ENCODE measurements around the gene RTP1. TPM values are rescaled to one million over a fixed set of nuclear protein-coding genes. Genes with fewer than 3 reads are reported as not detected.
"Not testable (repeated sequence)": the region's sequence is repeated elsewhere in the genome, so short reads cannot be mapped to it uniquely, and the experiment has no call there.

Gene RTP1
- total and polyA plus RNA-seq, 7 experiments from 2014 or later: not detected

GRCh38 chr3:187191271-187191670 lies 6.0 kb upstream of the RTP1 start:
- no peak for DNase-seq
- H3K27me3 Mint-ChIP-seq: peaks cover 18 to 68% (median 43%) of the 10 kb centered on the region in 5 donors

GRCh38 chr3:187193181-187193580 lies 4.1 kb upstream of the RTP1 start:
- H3K4me1 Mint-ChIP-seq: peaks cover 0 to 2% (median 0%) of the 10 kb centered on the region in 7 donors
- H3K27ac Mint-ChIP-seq: no peak overlapping the region
- peaks cover 18 to 64% (median 40%) of the 10 kb centered on the region in 5 donors for H3K27me3 Mint-ChIP-seq
- no peaks in the 10 kb centered on the region for H3K4me1 ChIP-seq (ENCODE audit: control insufficient read depth in 2 of 2, insufficient read depth in 2 of 2, low read length in 2 of 2)
- no peak overlapping the region for H3K4me3 Mint-ChIP-seq
- intact Hi-C loops (cut with micrococcal nuclease): no loop called here
- H3K36me3 ChIP-seq (ENCODE audit: control insufficient read depth in 2 of 3, insufficient read depth in 3 of 3, low read length in 3 of 3): no peaks in the 10 kb centered on the region
- H3K9me3 ChIP-seq (ENCODE audit: control insufficient read depth in 2 of 3, low read length in 3 of 3): no peaks in the 10 kb centered on the region
- no peak overlapping the region for H3K4me3 ChIP-seq (ENCODE audit: low read length)
- H3K36me3 Mint-ChIP-seq: peaks cover 0 to under 1% (median 0%) of the 10 kb centered on the region in 5 donors
- POLR2A ChIA-PET: no interaction called here
- H3K27me3 ChIP-seq (ENCODE audit: control insufficient read depth in 2 of 2, insufficient read depth in 2 of 2, low read length in 2 of 2): no peaks in the 10 kb centered on the region
- H3K9me3 Mint-ChIP-seq: peaks cover 0 to 2% (median 0%) of the 10 kb centered on the region in 11 donors
- DNase-seq (no peak), ATAC-seq (no peak)
- CTCF ChIA-PET: no interaction called here
- no peak overlapping the region for H3K27ac ChIP-seq (ENCODE audit: low read depth, low read length)

More at GRCh38 chr3:187191271-187191670, 6.0 kb upstream of the RTP1 start:
- no peaks in the 10 kb centered on the region for H3K27me3 ChIP-seq (ENCODE audit: control insufficient read depth in 2 of 2, insufficient read depth in 2 of 2, low read length in 2 of 2)
- peaks cover 0 to 2% (median 0%) of the 10 kb centered on the region in 7 donors for H3K4me1 Mint-ChIP-seq
- H3K9me3 Mint-ChIP-seq: peaks cover 0 to 9% (median 2%) of the 10 kb centered on the region in 11 donors
- H3K4me3 Mint-ChIP-seq: no peak overlapping the region
- ChIA-PET POLR2A (no interaction called here), CTCF (no interaction called here)
- no peaks in the 10 kb centered on the region for H3K4me1 ChIP-seq (ENCODE audit: control insufficient read depth in 2 of 2, insufficient read depth in 2 of 2, low read length in 2 of 2)
- intact Hi-C loops (cut with micrococcal nuclease): no loop called here
- H3K36me3 ChIP-seq (ENCODE audit: control insufficient read depth in 2 of 3, insufficient read depth in 3 of 3, low read length in 3 of 3): no peaks in the 10 kb centered on the region
- H3K4me3 ChIP-seq (ENCODE audit: low read length): no peak overlapping the region
- no peaks in the 10 kb centered on the region for H3K9me3 ChIP-seq (ENCODE audit: control insufficient read depth in 2 of 3, low read length in 3 of 3)
- H3K36me3 Mint-ChIP-seq: peaks cover 0 to 7% (median 0%) of the 10 kb centered on the region in 5 donors
- no peak for ATAC-seq
- H3K27ac Mint-ChIP-seq: no peak overlapping the region
- no peak overlapping the region for H3K27ac ChIP-seq (ENCODE audit: low read depth, low read length)

- no peak for DNase-seq
- H3K4me1 Mint-ChIP-seq: peaks cover 0 to 1% (median 0%) of the 10 kb centered on the region in 7 donors
- CTCF ChIA-PET: no interaction called here
- no peaks in the 10 kb centered on the region for H3K36me3 ChIP-seq (ENCODE audit: control insufficient read depth in 2 of 3, insufficient read depth in 3 of 3, low read length in 3 of 3)
- H3K9me3 Mint-ChIP-seq: no peaks in the 10 kb centered on the region
- H3K9me3 ChIP-seq (ENCODE audit: control insufficient read depth in 2 of 3, low read length in 3 of 3): no peaks in the 10 kb centered on the region
- no peak overlapping the region for H3K27ac ChIP-seq (ENCODE audit: low read depth, low read length)
- H3K36me3 Mint-ChIP-seq: no peaks in the 10 kb centered on the region
- POLR2A ChIA-PET: no interaction called here
- peaks cover 6 to 33% (median 18%) of the 10 kb centered on the region in 5 donors for H3K27me3 Mint-ChIP-seq
- H3K4me3 ChIP-seq (ENCODE audit: low read length): no peak overlapping the region
- no peak for ATAC-seq
- no peaks in the 10 kb centered on the region for H3K27me3 ChIP-seq (ENCODE audit: control insufficient read depth in 2 of 2, insufficient read depth in 2 of 2, low read length in 2 of 2)
- H3K4me1 ChIP-seq (ENCODE audit: control insufficient read depth in 2 of 2, insufficient read depth in 2 of 2, low read length in 2 of 2): no peaks in the 10 kb centered on the region
- intact Hi-C loops (cut with micrococcal nuclease): no loop called here
- H3K4me3 Mint-ChIP-seq: no peak overlapping the region
- no peak overlapping the region for H3K27ac Mint-ChIP-seq
Observed at GRCh38 chr3:187196573-187197334, 532 bp upstream of the RTP1 start.

- no peak overlapping the region for H3K27ac Mint-ChIP-seq
- no peak overlapping the region for H3K4me3 Mint-ChIP-seq
- no peak for DNase-seq
- H3K36me3 Mint-ChIP-seq: no peaks in the 10 kb centered on the region
- H3K27me3 ChIP-seq (ENCODE audit: control insufficient read depth in 2 of 2, insufficient read depth in 2 of 2, low read length in 2 of 2): no peaks in the 10 kb centered on the region
- H3K4me1 Mint-ChIP-seq: no peaks in the 10 kb centered on the region
- H3K27ac ChIP-seq (ENCODE audit: low read depth, low read length): no peak overlapping the region
- no peak overlapping the region for H3K4me3 ChIP-seq (ENCODE audit: low read length)
- peaks cover 0 to 2% (median 0%) of the 10 kb centered on the region in 11 donors for H3K9me3 Mint-ChIP-seq
- POLR2A ChIA-PET: no interaction called here
- H3K36me3 ChIP-seq (ENCODE audit: control insufficient read depth in 2 of 3, insufficient read depth in 3 of 3, low read length in 3 of 3): no peaks in the 10 kb centered on the region
- ATAC-seq: no peak
- H3K4me1 ChIP-seq (ENCODE audit: control insufficient read depth in 2 of 2, insufficient read depth in 2 of 2, low read length in 2 of 2): no peaks in the 10 kb centered on the region
- peaks cover 6 to 28% (median 16%) of the 10 kb centered on the region in 5 donors for H3K27me3 Mint-ChIP-seq
- CTCF ChIA-PET: no interaction called here
- no peaks in the 10 kb centered on the region for H3K9me3 ChIP-seq (ENCODE audit: control insufficient read depth in 2 of 3, low read length in 3 of 3)
- intact Hi-C loops (cut with micrococcal nuclease): no loop called here
Observed at GRCh38 chr3:187198490-187198889, 1.2 kb downstream of the RTP1 start.

- ATAC-seq; CTCF ChIA-PET; H3K4me3 Mint-ChIP-seq; H3K9me3 ChIP-seq (ENCODE audit: control insufficient read depth in 2 of 3, low read length in 3 of 3); intact Hi-C loops (cut with micrococcal nuclease); H3K4me1 Mint-ChIP-seq; H3K36me3 Mint-ChIP-seq; H3K27ac ChIP-seq (ENCODE audit: low read depth, low read length); H3K4me1 ChIP-seq (ENCODE audit: control insufficient read depth in 2 of 2, insufficient read depth in 2 of 2, low read length in 2 of 2); POLR2A ChIA-PET; H3K27me3 ChIP-seq (ENCODE audit: control insufficient read depth in 2 of 2, insufficient read depth in 2 of 2, low read length in 2 of 2); H3K4me3 ChIP-seq (ENCODE audit: low read length); H3K9me3 Mint-ChIP-seq; DNase-seq; H3K36me3 ChIP-seq (ENCODE audit: control insufficient read depth in 2 of 3, insufficient read depth in 3 of 3, low read length in 3 of 3): not testable (repeated sequence)
- Mint-ChIP-seq H3K27me3 (peaks cover 6 to 19% (median 10%) of the 10 kb centered on the region in 5 donors), H3K27ac (peak overlapping the region in 1 of 9 donors; percentile 42)
Observed at GRCh38 chr3:187199463-187200050, 2.3 kb downstream of the RTP1 start.

GRCh38 chr3:187205683-187206082 lies 8.4 kb downstream of the RTP1 start:
- peaks cover 0 to 6% (median 0%) of the 10 kb centered on the region in 11 donors for H3K9me3 Mint-ChIP-seq
- Histone ChIP-seq H3K4me3 (ENCODE audit: low read length) (no peak overlapping the region), H3K27me3 (ENCODE audit: control insufficient read depth in 2 of 2, insufficient read depth in 2 of 2, low read length in 2 of 2) (no peaks in the 10 kb centered on the region), H3K9me3 (ENCODE audit: control insufficient read depth in 2 of 3, low read length in 3 of 3) (no peaks in the 10 kb centered on the region), H3K27ac (ENCODE audit: low read depth, low read length) (no peak overlapping the region), H3K36me3 (ENCODE audit: control insufficient read depth in 2 of 3, insufficient read depth in 3 of 3, low read length in 3 of 3) (no peaks in the 10 kb centered on the region), H3K4me1 (ENCODE audit: control insufficient read depth in 2 of 2, insufficient read depth in 2 of 2, low read length in 2 of 2) (no peaks in the 10 kb centered on the region)
- peaks cover 6 to 33% (median 12%) of the 10 kb centered on the region in 5 donors for H3K27me3 Mint-ChIP-seq
- peaks cover 0 to 4% (median 0%) of the 10 kb centered on the region in 5 donors for H3K36me3 Mint-ChIP-seq
- no peak overlapping the region for H3K4me3 Mint-ChIP-seq
- POLR2A ChIA-PET: no interaction called here
- H3K27ac Mint-ChIP-seq: no peak overlapping the region
- CTCF ChIA-PET: no interaction called here
- H3K4me1 Mint-ChIP-seq: no peaks in the 10 kb centered on the region
- intact Hi-C loops (cut with micrococcal nuclease): no loop called here
- no peak for ATAC-seq
- DNase-seq: no peak

GRCh38 chr3:187207062-187207461 lies 9.8 kb downstream of the RTP1 start:
- Histone ChIP-seq H3K4me1 (ENCODE audit: control insufficient read depth in 2 of 2, insufficient read depth in 2 of 2, low read length in 2 of 2) (no peaks in the 10 kb centered on the region), H3K36me3 (ENCODE audit: control insufficient read depth in 2 of 3, insufficient read depth in 3 of 3, low read length in 3 of 3) (no peaks in the 10 kb centered on the region), H3K27me3 (ENCODE audit: control insufficient read depth in 2 of 2, insufficient read depth in 2 of 2, low read length in 2 of 2) (no peaks in the 10 kb centered on the region), H3K27ac (ENCODE audit: low read depth, low read length) (no peak overlapping the region), H3K4me3 (ENCODE audit: low read length) (no peak overlapping the region), H3K9me3 (ENCODE audit: control insufficient read depth in 2 of 3, low read length in 3 of 3) (no peaks in the 10 kb centered on the region)
- POLR2A ChIA-PET: no interaction called here
- Mint-ChIP-seq H3K4me1 (no peaks in the 10 kb centered on the region), H3K27me3 (peaks cover 6 to 35% (median 12%) of the 10 kb centered on the region in 5 donors), H3K4me3 (no peak overlapping the region), H3K36me3 (peaks cover 0 to 4% (median 0%) of the 10 kb centered on the region in 5 donors), H3K27ac (no peak overlapping the region), H3K9me3 (peaks cover 0 to 6% (median 0%) of the 10 kb centered on the region in 11 donors)
- CTCF ChIA-PET: no interaction called here
- ATAC-seq: no peak
- intact Hi-C loops (cut with micrococcal nuclease): no loop called here
- no peak for DNase-seq
